GM10266 (cell line): Measurements from ENCODE around the gene SAMD7.
A peak's percentile ranks its signal among the peaks of the same experiment; 100 is the strongest.

Experiments used
- DNase-seq: peaks from one replicate; pipeline ENCODE4 v3.0.0; 2012; ENCODE audit errors: extremely low spot score
- TF ChIP-seq, protein P1 (sequence below): IDR thresholded peaks from 2 replicates; pipeline ENCODE4 v1.5.1; 2012; ENCODE audit warnings: mild to moderate bottlenecking, low read depth; ENCODE audit not compliant: control insufficient read depth, insufficient read depth; ENCODE audit errors: missing control alignments

SAMD7 gene

DNA sequence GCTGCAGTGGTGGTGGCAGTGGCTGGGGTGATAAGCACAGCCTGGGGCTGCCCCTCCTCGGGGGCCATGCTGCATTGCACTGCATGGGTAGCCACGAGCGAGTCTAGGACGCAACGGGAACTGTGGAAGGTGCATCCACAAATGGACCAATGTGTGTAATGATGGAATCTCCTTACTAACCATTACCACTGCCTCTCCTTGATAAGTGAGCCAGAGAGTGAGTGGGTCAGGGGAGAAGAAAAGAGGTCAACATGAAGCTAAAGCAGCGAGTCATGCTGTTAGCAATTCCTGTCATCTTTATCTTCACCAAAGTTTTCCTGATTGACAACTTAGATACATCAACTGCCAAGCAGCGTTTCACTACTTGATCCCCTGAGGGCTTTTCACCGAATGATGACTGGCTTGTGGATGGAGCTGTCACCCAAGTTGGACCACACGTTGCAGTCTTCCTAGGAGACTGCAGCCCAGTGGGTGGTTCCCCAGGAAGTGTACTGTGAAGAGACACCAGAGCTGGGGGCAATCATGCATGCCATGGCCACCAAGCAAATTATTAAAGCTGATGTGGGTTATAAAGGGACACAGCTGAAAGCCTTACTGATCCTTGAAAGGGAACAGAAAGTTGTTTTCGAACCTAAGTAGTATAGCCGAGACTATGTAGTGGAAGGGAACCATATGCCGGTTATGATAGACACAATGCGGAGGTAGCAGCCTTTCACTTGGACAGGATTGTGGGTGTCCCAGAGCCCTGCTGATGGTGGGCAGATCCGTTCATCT lies 20.6 kb downstream of the SAMD7 start:
- peak; percentile 58 for DNase-seq
- TF ChIP-seq, protein P1, sequence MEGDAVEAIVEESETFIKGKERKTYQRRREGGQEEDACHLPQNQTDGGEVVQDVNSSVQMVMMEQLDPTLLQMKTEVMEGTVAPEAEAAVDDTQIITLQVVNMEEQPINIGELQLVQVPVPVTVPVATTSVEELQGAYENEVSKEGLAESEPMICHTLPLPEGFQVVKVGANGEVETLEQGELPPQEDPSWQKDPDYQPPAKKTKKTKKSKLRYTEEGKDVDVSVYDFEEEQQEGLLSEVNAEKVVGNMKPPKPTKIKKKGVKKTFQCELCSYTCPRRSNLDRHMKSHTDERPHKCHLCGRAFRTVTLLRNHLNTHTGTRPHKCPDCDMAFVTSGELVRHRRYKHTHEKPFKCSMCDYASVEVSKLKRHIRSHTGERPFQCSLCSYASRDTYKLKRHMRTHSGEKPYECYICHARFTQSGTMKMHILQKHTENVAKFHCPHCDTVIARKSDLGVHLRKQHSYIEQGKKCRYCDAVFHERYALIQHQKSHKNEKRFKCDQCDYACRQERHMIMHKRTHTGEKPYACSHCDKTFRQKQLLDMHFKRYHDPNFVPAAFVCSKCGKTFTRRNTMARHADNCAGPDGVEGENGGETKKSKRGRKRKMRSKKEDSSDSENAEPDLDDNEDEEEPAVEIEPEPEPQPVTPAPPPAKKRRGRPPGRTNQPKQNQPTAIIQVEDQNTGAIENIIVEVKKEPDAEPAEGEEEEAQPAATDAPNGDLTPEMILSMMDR = no peak

DNA sequence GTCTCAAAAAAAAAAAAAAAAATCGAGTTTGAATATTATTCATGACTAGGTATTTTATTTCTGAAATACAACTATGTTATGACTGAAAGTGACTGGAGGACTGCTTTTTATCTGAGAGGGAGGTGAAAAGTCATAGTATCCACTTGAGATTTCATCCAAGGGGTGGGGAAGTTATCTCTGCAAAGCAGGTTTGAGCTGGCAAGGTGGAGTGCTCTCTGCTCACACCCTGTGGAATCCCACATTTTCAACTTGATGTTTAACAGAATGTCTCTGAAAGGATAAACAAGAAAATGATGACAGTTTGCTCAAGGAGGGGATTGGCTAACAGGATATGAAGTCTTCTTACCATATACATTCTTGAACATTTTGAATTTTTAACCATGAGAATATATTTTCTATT lies 27.9 kb downstream of the SAMD7 start:
- TF ChIP-seq, protein P1 = no peak
- DNase-seq = no peak

DNA sequence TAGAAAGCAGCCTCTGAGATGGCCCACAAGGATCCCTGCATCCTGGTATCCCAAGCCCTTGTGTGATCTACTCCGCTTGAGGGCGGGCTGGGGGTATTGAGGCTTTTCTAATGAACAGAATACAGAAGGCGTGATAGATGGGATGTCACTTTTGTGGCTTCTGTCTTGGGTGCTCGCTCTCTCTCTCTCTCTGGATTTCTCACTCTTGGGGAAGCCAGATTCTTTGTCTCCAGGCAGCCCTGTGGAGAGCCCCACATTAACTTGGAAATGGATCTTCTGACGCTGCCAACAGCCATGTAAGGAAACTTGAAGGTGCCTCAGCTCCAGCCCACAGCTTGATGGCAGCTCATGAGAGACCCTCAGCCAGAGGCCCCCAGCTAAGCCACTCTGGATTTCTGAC lies 28.4 kb downstream of the SAMD7 start:
- TF ChIP-seq, protein P1 = no peak
- no peak for DNase-seq

DNA sequence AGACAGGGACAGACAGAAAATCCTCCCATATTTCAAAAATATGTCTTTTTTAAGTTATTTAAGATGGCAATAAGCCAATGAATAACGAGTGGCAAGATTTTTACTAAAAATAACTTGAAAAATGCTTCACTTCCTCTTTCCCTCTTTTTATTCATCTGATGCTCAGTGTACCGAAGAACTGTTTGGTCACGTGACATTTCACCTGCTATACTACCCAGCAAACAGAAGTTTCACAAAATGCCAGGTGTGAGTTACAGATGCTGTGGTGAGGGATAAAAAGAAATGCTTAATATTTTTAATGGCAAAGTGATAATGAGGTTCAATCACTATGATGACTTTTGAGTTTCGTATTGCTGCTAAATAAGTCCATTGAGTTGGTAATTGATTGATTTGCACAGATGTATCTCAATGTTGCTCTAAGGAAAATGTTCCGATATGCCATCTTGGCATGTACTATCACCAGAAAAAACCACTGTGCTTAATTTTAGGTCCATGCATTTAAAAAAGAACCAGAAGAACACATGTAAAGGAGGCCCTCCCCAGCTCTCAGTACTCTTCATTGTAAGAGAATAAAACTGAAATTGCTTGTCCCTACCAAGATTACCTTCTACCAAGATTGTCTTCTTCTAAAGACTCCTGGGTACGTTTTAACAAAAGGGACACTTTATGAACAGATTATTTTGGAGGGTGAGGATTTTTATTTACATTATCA lies 29.3 kb downstream of the SAMD7 start:
- TF ChIP-seq, protein P1 = no peak
- peak; percentile 47 for DNase-seq

DNA sequence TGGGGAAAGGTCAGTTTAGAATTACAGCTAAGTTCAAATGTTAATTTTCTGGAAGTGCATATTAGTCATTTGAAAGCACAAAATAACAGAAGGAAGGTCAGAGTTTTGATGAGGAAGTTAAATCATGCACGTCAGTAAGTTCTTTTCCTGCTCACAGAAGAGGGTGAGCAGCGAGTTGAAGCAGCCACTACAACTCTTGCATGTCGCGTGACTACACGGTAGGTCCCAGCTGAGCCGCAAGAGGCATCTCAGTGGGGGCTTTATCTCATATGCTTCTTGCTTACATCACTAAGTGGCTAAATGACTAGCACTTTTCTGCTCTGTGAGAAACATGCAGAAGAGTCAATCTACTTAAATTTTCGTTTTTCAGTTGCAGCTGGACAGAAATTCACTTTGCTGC lies 33.9 kb downstream of the SAMD7 start:
- peak; percentile 82 for DNase-seq
- TF ChIP-seq, protein P1 = no peak

DNA sequence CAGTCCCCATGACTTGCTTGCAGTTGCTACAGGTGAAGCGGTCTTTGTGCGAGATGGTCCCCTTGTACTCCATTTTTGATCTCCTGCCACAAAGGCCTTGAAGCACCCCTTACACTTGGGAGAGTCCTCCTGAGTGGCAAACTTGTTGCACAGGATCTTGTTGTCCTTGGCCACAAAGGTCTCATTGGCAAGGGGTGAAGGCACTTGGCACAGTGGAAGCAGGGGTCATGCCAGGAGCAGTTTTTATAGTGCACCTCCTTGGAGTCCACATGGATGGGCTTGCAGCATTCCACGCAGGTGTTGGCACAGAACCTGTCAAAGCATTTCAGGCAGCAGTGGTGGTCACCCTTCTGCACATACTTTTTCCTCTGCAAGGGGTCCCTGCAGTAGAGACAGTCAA lies 35.0 kb downstream of the SAMD7 start:
- no peak for DNase-seq
- TF ChIP-seq, protein P1 = no peak
